Measurements from ENCODE around the gene SSUH2. TPM values are rescaled to one million over a fixed set of nuclear protein-coding genes. Genes with fewer than 3 reads are reported as not detected.
"Not testable (repeated sequence)": the region's sequence is repeated elsewhere in the genome, so short reads cannot be mapped to it uniquely, and the experiment has no call there.

Gene SSUH2
- total RNA-seq, 1 donor from 2014 or later: not detected

DNA sequence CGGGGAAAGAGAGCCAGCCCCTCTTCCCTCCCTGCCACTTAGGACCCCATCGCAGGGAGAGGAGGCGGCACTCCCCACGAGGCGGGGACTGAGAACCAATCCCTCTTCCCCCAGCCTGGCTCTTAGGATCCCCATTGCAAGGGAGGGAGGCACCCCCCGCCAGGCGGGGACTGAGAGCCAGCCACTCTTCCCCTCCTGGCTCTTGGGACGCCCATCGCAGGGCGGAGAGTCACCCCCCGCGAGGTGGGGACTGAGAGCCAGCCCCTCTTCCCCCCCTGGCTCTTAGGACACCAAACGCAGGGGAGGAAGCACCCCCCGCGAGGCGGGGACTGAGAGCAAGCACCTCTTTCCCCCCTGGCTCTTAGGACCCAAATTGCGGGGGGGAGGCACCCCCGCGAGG lies 34.2 kb upstream of the SSUH2 start:
- intact Hi-C loops (cut with micrococcal nuclease): no loop called here
- Mint-ChIP-seq H3K4me3 (no peak overlapping the region), H3K4me1 (peaks cover 3% of the 10 kb centered on the region), H3K9me3 (no peaks in the 10 kb centered on the region), H3K36me3 (ENCODE audit: low read depth) (no peaks in the 10 kb centered on the region), H3K27me3 (peaks cover 4% of the 10 kb centered on the region), H3K27ac (no peak overlapping the region)
- ChIA-PET CTCF (no interaction called here), POLR2A (no interaction called here)
- ATAC-seq (ENCODE audit: low read depth): no peak
- DNase-seq: no peak
- TF ChIP-seq, protein P1, sequence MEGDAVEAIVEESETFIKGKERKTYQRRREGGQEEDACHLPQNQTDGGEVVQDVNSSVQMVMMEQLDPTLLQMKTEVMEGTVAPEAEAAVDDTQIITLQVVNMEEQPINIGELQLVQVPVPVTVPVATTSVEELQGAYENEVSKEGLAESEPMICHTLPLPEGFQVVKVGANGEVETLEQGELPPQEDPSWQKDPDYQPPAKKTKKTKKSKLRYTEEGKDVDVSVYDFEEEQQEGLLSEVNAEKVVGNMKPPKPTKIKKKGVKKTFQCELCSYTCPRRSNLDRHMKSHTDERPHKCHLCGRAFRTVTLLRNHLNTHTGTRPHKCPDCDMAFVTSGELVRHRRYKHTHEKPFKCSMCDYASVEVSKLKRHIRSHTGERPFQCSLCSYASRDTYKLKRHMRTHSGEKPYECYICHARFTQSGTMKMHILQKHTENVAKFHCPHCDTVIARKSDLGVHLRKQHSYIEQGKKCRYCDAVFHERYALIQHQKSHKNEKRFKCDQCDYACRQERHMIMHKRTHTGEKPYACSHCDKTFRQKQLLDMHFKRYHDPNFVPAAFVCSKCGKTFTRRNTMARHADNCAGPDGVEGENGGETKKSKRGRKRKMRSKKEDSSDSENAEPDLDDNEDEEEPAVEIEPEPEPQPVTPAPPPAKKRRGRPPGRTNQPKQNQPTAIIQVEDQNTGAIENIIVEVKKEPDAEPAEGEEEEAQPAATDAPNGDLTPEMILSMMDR (IDR thresholded peaks at IDR 0.05): no peak

DNA sequence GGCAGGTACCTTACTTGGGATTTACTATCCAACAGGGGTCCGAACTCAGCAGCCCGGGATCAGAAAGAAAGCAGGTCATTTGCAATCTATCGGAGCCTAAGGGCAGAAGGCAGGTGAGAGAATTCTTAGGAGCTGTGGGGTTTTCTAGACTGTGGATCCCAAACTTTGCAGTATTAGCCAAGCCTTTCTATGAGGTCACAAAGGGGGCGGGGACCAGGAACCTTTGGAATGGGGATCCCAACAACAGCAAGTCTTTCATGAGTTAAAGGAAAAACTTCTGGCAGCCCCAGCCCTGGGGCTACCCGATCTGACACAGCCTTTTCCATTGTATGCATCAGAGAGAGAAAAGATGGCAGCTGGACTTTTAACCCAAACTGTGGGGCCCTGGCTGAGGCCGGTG lies 32.7 kb upstream of the SSUH2 start:
- H3K4me1 Mint-ChIP-seq; ATAC-seq (ENCODE audit: low read depth); H3K27ac Mint-ChIP-seq; intact Hi-C loops (cut with micrococcal nuclease); CTCF ChIA-PET; H3K36me3 Mint-ChIP-seq (ENCODE audit: low read depth); DNase-seq; H3K27me3 Mint-ChIP-seq; POLR2A ChIA-PET; H3K4me3 Mint-ChIP-seq; H3K9me3 Mint-ChIP-seq: not testable (repeated sequence)

DNA sequence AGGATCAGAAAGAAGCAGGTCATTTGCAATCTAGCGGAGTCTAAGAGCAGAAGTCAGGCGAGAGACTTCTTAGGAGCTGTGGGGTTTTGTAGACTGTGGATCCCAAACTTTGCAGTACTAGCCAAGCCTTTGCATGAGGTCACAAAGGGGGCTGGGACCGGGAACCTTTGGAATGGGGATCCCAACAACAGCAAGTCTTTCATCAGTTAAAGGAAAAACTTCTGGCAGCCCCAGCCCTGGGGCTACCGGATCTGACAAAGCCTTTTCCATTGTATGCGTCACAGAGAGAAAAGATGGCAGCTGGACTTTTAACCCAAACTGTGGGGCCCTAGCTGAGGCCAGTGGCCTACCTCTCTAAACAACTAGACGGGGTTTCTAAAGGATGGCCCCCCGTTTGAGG lies 31.0 kb upstream of the SSUH2 start:
- H3K4me1 Mint-ChIP-seq; ATAC-seq (ENCODE audit: low read depth); DNase-seq; H3K27me3 Mint-ChIP-seq; H3K4me3 Mint-ChIP-seq; H3K27ac Mint-ChIP-seq; CTCF ChIA-PET; POLR2A ChIA-PET; intact Hi-C loops (cut with micrococcal nuclease); H3K9me3 Mint-ChIP-seq; H3K36me3 Mint-ChIP-seq (ENCODE audit: low read depth): not testable (repeated sequence)

DNA sequence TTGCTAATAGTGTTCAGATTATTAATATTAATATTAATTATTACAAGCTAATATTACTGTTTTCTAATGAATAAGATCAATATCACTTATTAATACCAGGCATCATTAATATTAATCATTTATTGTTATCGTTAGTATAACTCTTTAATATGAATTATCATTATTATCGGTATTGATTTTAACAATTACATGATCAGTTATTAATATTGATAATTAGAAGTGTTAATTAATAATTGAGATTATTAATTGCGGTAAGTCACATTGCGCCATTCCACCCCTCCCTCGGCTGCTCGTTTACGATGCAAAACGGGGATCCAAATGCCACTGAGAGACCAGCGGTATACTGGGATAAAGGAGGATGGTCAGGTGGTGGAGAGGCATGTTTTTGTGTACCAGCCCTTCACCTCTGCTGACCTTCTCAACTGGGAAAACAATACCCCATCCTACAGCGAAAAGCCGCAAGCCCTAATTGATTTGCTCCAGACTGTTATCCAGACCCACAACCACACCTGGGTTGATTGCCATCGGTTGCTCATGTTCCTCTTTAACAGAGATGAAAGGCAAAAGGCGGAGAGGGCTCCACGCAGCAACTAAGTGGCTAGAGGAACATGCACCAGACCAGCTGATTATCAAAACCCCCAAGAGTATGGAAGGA lies 28.6 kb upstream of the SSUH2 start:
- DNase-seq (no peak), ATAC-seq (ENCODE audit: low read depth) (no peak)
- Mint-ChIP-seq H3K4me3 (no peak overlapping the region), H3K9me3 (no peaks in the 10 kb centered on the region), H3K36me3 (ENCODE audit: low read depth) (no peaks in the 10 kb centered on the region), H3K4me1 (no peaks in the 10 kb centered on the region), H3K27ac (no peak overlapping the region), H3K27me3 (no peaks in the 10 kb centered on the region)
- TF ChIP-seq, protein P1 (IDR thresholded peaks at IDR 0.05): no peak
- CTCF ChIA-PET: no interaction called here
- intact Hi-C loops (cut with micrococcal nuclease): no loop called here
- POLR2A ChIA-PET: no interaction called here

DNA sequence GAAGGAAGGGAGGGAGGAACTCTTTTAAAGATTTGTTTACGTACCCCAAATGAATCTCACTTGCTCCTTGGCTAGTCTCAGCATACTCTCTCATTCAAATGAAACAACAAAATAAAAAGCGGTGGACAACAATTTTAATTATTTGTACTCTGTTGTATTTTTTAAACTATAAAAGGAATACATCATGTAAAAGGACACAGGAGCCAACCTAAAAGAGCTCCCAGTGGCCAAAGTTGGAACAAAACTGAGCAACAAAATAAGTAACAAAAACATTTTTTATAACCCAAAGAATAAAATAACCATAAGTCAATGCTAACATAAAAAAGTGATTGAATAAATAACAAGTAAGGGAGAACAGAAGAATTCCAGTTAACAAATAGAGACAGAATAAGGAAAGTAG lies 24.4 kb upstream of the SSUH2 start:
- no peak overlapping the region for H3K4me3 Mint-ChIP-seq
- POLR2A ChIA-PET: no interaction called here

DNA sequence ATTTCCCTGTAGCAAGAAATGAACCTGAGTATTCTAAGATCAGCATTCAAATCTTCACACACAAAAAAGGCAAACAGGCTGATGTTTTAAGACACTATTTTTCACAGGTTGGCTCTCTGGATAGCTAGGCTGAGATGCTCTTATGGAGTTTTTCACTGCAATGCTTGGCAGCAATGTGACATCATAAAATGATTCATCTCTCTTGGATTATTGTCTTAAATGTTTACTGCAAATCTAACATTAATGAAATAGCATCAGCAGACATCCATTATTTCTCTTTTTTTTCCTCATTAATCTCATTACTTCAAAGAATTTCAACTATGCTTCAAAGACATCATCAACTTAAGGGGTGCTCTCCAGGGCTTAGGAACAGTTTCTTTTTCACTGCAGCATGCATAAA lies 23.6 kb upstream of the SSUH2 start:
- H3K27ac Mint-ChIP-seq: no peak overlapping the region
- H3K27me3 Mint-ChIP-seq: no peaks in the 10 kb centered on the region
- ChIA-PET POLR2A (no interaction called here), CTCF (no interaction called here)
- DNase-seq: no peak
- no peaks in the 10 kb centered on the region for H3K36me3 Mint-ChIP-seq (ENCODE audit: low read depth)
- peaks cover 15% of the 10 kb centered on the region for H3K4me1 Mint-ChIP-seq
- TF ChIP-seq, protein P1 (IDR thresholded peaks at IDR 0.05): no peak
- intact Hi-C loops (cut with micrococcal nuclease): no loop called here
- no peak for ATAC-seq (ENCODE audit: low read depth)
- H3K4me3 Mint-ChIP-seq: no peak overlapping the region
- no peaks in the 10 kb centered on the region for H3K9me3 Mint-ChIP-seq

More for the DNA sequence above, 24.4 kb upstream of the SSUH2 start:
- ATAC-seq (ENCODE audit: low read depth) (no peak), DNase-seq (no peak)
- CTCF ChIA-PET: no interaction called here
- H3K27me3 Mint-ChIP-seq: no peaks in the 10 kb centered on the region
- no peak overlapping the region for H3K27ac Mint-ChIP-seq
- H3K4me1 Mint-ChIP-seq: peaks cover 15% of the 10 kb centered on the region
- no peaks in the 10 kb centered on the region for H3K36me3 Mint-ChIP-seq (ENCODE audit: low read depth)
- intact Hi-C loops (cut with micrococcal nuclease): no loop called here
- no peaks in the 10 kb centered on the region for H3K9me3 Mint-ChIP-seq
- TF ChIP-seq, protein P1 (IDR thresholded peaks at IDR 0.05): no peak

Data from activated B cell treated with CpG ODN at 0.5 μM for 24 hours (primary cell).